Keratinocyte (primary cell): Measurements from ENCODE around the gene ASTN1. TPM values are rescaled to one million over a fixed set of nuclear protein-coding genes. Genes with fewer than 3 reads are reported as not detected.

ENCODE experiments used
- DNase-seq: peaks from one replicate; pipeline ENCODE4 v3.0.0-alpha.2; 2011; ENCODE audit warnings: low read depth, missing footprints, low spot score
- FAIRE-seq: peaks from 2 replicates; lab custom pipeline; 2011; peaks lifted over from hg19 to GRCh38; lab: Jason Lieb, UNC
- H2AFZ ChIP-seq: 2 replicates; pipeline ENCODE4 v1.6.0; 2012; ENCODE audit warnings: low read length, control low read depth, inconsistent platforms; ENCODE audit not compliant: control insufficient read depth
- H3K27ac ChIP-seq: 2 replicates; pipeline ENCODE4 v1.5.1; 2011; ENCODE audit warnings: low read length; ENCODE audit not compliant: control insufficient read depth, insufficient read depth
- H3K27me3 ChIP-seq: 3 replicates; pipeline ENCODE4 v1.6.0; 2011; ENCODE audit warnings: low read length; ENCODE audit not compliant: control insufficient read depth, insufficient read depth; ENCODE audit errors: extremely low read depth
- H3K36me3 ChIP-seq, 2 experiments: 2 replicates in 1 of 2; 3 replicates in 1 of 2; pipeline ENCODE4 v1.5.1; 2011; ENCODE audit warnings: low read length in 2 of 2, mild to moderate bottlenecking in 1 of 2; ENCODE audit not compliant: control insufficient read depth in 2 of 2, insufficient read depth in 2 of 2; ENCODE audit errors: extremely low read depth in 1 of 2
- H3K4me1 ChIP-seq: 3 replicates; pipeline ENCODE4 v1.5.1; 2011; ENCODE audit warnings: low read length; ENCODE audit not compliant: control insufficient read depth, insufficient read depth; ENCODE audit errors: extremely low read depth
- H3K4me2 ChIP-seq: 3 replicates; pipeline ENCODE4 v1.6.0; 2011; ENCODE audit warnings: low read depth, low read length; ENCODE audit not compliant: control insufficient read depth, insufficient read depth; ENCODE audit errors: extremely low read depth
- H3K4me3 ChIP-seq, 3 experiments: fragments of 200-600 bp in 1 of 3; sonication (generic) in 1 of 3; 2 replicates in 2 of 3; 3 replicates in 1 of 3; pipeline ENCODE4 v1.5.1; 2011 to 2016; ENCODE audit warnings: low read length in 3 of 3, mild to moderate bottlenecking in 3 of 3, control low read depth in 2 of 3, inconsistent platforms in 1 of 3, low read depth in 1 of 3, mixed read lengths in 1 of 3, mixed run types in 1 of 3, moderate library complexity in 1 of 3; ENCODE audit not compliant: control insufficient read depth in 2 of 3, insufficient read depth in 2 of 3; ENCODE audit errors: extremely low read depth in 1 of 3
- H3K79me2 ChIP-seq: 2 replicates; pipeline ENCODE4 v1.6.0; 2012; ENCODE audit warnings: low read length; ENCODE audit not compliant: control insufficient read depth, insufficient read depth
- H3K9ac ChIP-seq: 3 replicates; pipeline ENCODE4 v1.6.0; 2011; ENCODE audit warnings: low read length; ENCODE audit not compliant: control insufficient read depth, insufficient read depth; ENCODE audit errors: extremely low read depth
- H3K9me1 ChIP-seq: 3 replicates; pipeline ENCODE4 v1.6.0; 2011; ENCODE audit warnings: low read length; ENCODE audit not compliant: control insufficient read depth, insufficient read depth; ENCODE audit errors: extremely low read depth
- H3K9me3 ChIP-seq: 2 replicates; pipeline ENCODE4 v1.5.1; 2012; ENCODE audit warnings: low read depth, low read length; ENCODE audit not compliant: control insufficient read depth
- H4K20me1 ChIP-seq: 3 replicates; pipeline ENCODE4 v1.6.0; 2011; ENCODE audit warnings: low read length; ENCODE audit not compliant: control insufficient read depth, insufficient read depth; ENCODE audit errors: extremely low read depth
- CTCF ChIP-seq, 3 experiments: IDR thresholded peaks in 1 of 3; conservative IDR thresholded peaks in 1 of 3; optimal IDR thresholded peaks in 1 of 3; 2 replicates in 2 of 3; 3 replicates in 1 of 3; pipeline versions ENCODE3 to v1.5.1; 2011; ENCODE audit warnings: low read length in 3 of 3, mild to moderate bottlenecking in 3 of 3, moderate library complexity in 2 of 3, control low read depth in 1 of 3, inconsistent platforms in 1 of 3; ENCODE audit not compliant: insufficient read depth in 2 of 3; ENCODE audit errors: extremely low read depth in 1 of 3
- EZH2 ChIP-seq: IDR thresholded peaks from one replicate; pipeline ENCODE4 v1.6.1; 2012; ENCODE audit warnings: inconsistent platforms, mild to moderate bottlenecking, low read length, moderate library complexity
- dilution Hi-C: fragments of 300-500 bp; cut with MboI; formaldehyde crosslinking; loops from one replicate; pipeline ENCODE4 v1.7.0; 2020; ENCODE audit warnings: low sequenced_read_pairs; ENCODE audit not compliant: extremely low pct_ligation_motif_present
- polyA plus RNA-seq, 5 experiments: library from polyadenylated mRNA; depleted of rRNA in 3 of 5; stranded (reverse) in 3 of 5; stranded (forward) in 1 of 5; unstranded in 1 of 5; fragments of >200 nt; gene quantifications; 1 replicate in 1 of 5; 2 replicates in 3 of 5; 3 replicates in 1 of 5; pipeline versions ENCODE4 v1.2.1 to v1.2.3, GENCODE V29; 2011 to 2012; ENCODE audit warnings: missing spikeins in 2 of 5, low read depth in 1 of 5, low replicate concordance in 1 of 5

ASTN1 gene
- polyA plus RNA-seq, 1 donor (not counting 4 experiments of a cell fraction or from before 2014, with no cell fraction given) = 0.08 TPM

- no peaks in the 10 kb centered on the region for H3K79me2 ChIP-seq
- H3K9ac ChIP-seq = no peak overlapping the region
- H3K9me3 ChIP-seq = no peaks in the 10 kb centered on the region
- FAIRE-seq (no peak), DNase-seq (no peak)
- no peak overlapping the region for H3K27ac ChIP-seq
- TF ChIP-seq CTCF (optimal IDR thresholded peaks at IDR 0.05 in 1 of 3, IDR thresholded peaks at IDR 0.05 in 1 of 3, conservative IDR thresholded peaks at IDR 0.05 in 1 of 3; ENCODE audit: extremely low read depth in 1 of 3, insufficient read depth in 2 of 3, low read length in 3 of 3) (no peak), EZH2 (no peak)
- H3K4me1 ChIP-seq = no peaks in the 10 kb centered on the region
- dilution Hi-C loops = no loop called here
- no peak overlapping the region for H2AFZ ChIP-seq
- no peaks in the 10 kb centered on the region for H4K20me1 ChIP-seq
- H3K4me3 ChIP-seq = no peak overlapping the region
- H3K27me3 ChIP-seq = peaks cover 3% of the 10 kb centered on the region
- no peak overlapping the region for H3K4me2 ChIP-seq
- H3K9me1 ChIP-seq = no peaks in the 10 kb centered on the region
- no peaks in the 10 kb centered on the region for H3K36me3 ChIP-seq
Measured at GRCh38 chr1:177088966-177089365, 75.5 kb downstream of the ASTN1 start.

GRCh38 chr1:177082855-177083693 is 81.4 kb downstream of the ASTN1 start:
- Histone ChIP-seq H3K79me2 (no peaks in the 10 kb centered on the region), H3K9me1 (no peaks in the 10 kb centered on the region), H2AFZ (no peak overlapping the region), H3K4me2 (no peak overlapping the region), H3K9me3 (no peaks in the 10 kb centered on the region), H3K9ac (no peak overlapping the region), H3K27me3 (peaks cover 3% of the 10 kb centered on the region), H3K4me3 (no peak overlapping the region), H4K20me1 (no peaks in the 10 kb centered on the region), H3K4me1 (no peaks in the 10 kb centered on the region), H3K36me3 (no peaks in the 10 kb centered on the region), H3K27ac (no peak overlapping the region)
- dilution Hi-C loops = no loop called here
- DNase-seq (no peak), FAIRE-seq (no peak)
- TF ChIP-seq EZH2 (no peak), CTCF (optimal IDR thresholded peaks at IDR 0.05 in 1 of 3, IDR thresholded peaks at IDR 0.05 in 1 of 3, conservative IDR thresholded peaks at IDR 0.05 in 1 of 3; ENCODE audit: extremely low read depth in 1 of 3, insufficient read depth in 2 of 3, low read length in 3 of 3) (no peak)
